HUES6 (cell line): ENCODE data around the gene KMT5C.
A peak's percentile ranks its signal among the peaks of the same experiment; 100 is the strongest.

Experiments
- H3K27ac ChIP-seq: 2 replicates; pipeline ENCODE4 v1.7.0; 2013; ENCODE audit warnings: low read depth, mild to moderate bottlenecking, low read length, inconsistent platforms
- H3K27me3 ChIP-seq: 2 replicates; pipeline ENCODE4 v1.6.1; 2013; ENCODE audit warnings: low read length; ENCODE audit not compliant: control insufficient read depth, insufficient read depth
- H3K36me3 ChIP-seq: 2 replicates; pipeline ENCODE4 v1.6.1; 2013; ENCODE audit warnings: low read length; ENCODE audit not compliant: control insufficient read depth, insufficient read depth
- H3K4me1 ChIP-seq: 2 replicates; pipeline ENCODE4 v1.6.1; 2013; ENCODE audit warnings: low read length; ENCODE audit not compliant: control insufficient read depth, insufficient read depth
- H3K4me3 ChIP-seq: 2 replicates; pipeline ENCODE4 v1.5.1; 2013; ENCODE audit warnings: low read depth, low read length
- H3K9ac ChIP-seq: one replicate; pipeline ENCODE4 v1.6.1; 2013; ENCODE audit warnings: mild to moderate bottlenecking, low read length
- H3K9me3 ChIP-seq: 2 replicates; pipeline ENCODE4 v1.6.1; 2013; ENCODE audit warnings: low read depth, low read length; ENCODE audit not compliant: control insufficient read depth, insufficient read depth

KMT5C gene

GRCh38 chr19:55369653-55370304 lies 30.1 kb downstream of the KMT5C start:
- H3K27ac ChIP-seq, result no peak overlapping the region
- H3K36me3 ChIP-seq, result no peaks in the 10 kb centered on the region
- peak overlapping the region; percentile 32 for H3K9ac ChIP-seq
- H3K4me1 ChIP-seq, result peaks cover 36% of the 10 kb centered on the region
- H3K27me3 ChIP-seq, result peaks cover 44% of the 10 kb centered on the region
- H3K4me3 ChIP-seq, result peak overlapping the region; percentile 71
- H3K9me3 ChIP-seq, result no peaks in the 10 kb centered on the region

- Histone ChIP-seq H3K27me3 (peaks cover 47% of the 10 kb centered on the region), H3K9ac (peak within 1 kb of the TSS; percentile 38), H3K9me3 (no peaks in the 10 kb centered on the region), H3K27ac (no peak within 1 kb of the TSS), H3K4me3 (peak within 1 kb of the TSS; percentile 71), H3K36me3 (no peaks in the 10 kb centered on the region), H3K4me1 (peaks cover 38% of the 10 kb centered on the region)
Observed at GRCh38 chr19:55370305-55370988, 30.8 kb downstream of the KMT5C start, which contains the start of gene IL11. Gene IL11 (minus strand): TSS chr19:55370463. CDS start chr19:55370310, 153 bp downstream.

- no peak overlapping the region for H3K9ac ChIP-seq
- no peak overlapping the region; the same call in 1 of the 2 replicates for H3K4me3 ChIP-seq
- H3K9me3 ChIP-seq, result no peaks in the 10 kb centered on the region
- H3K27ac ChIP-seq, result no peak overlapping the region
- H3K36me3 ChIP-seq, result no peaks in the 10 kb centered on the region
- peaks cover 49% of the 10 kb centered on the region for H3K27me3 ChIP-seq
- H3K4me1 ChIP-seq, result peaks cover 53% of the 10 kb centered on the region
Observed at GRCh38 chr19:55372316-55373081, 32.8 kb downstream of the KMT5C start.

GRCh38 chr19:55373306-55373992 lies 33.8 kb downstream of the KMT5C start:
- no peaks in the 10 kb centered on the region for H3K36me3 ChIP-seq
- H3K4me3 ChIP-seq, result no peak overlapping the region
- H3K9me3 ChIP-seq, result no peaks in the 10 kb centered on the region
- H3K27me3 ChIP-seq, result peaks cover 48% of the 10 kb centered on the region
- H3K4me1 ChIP-seq, result peaks cover 58% of the 10 kb centered on the region
- H3K27ac ChIP-seq, result no peak overlapping the region
- H3K9ac ChIP-seq, result peak overlapping the region; percentile 47

- Histone ChIP-seq H3K4me3 (peak overlapping the region; percentile 42), H3K9me3 (no peaks in the 10 kb centered on the region), H3K9ac (peak overlapping the region; percentile 47), H3K36me3 (no peaks in the 10 kb centered on the region), H3K27me3 (peaks cover 49% of the 10 kb centered on the region), H3K4me1 (peaks cover 52% of the 10 kb centered on the region), H3K27ac (no peak overlapping the region; the same call in 1 of the 2 replicates)
Observed at GRCh38 chr19:55373993-55374757, 34.5 kb downstream of the KMT5C start.

- H3K9me3 ChIP-seq, result no peaks in the 10 kb centered on the region
Observed at GRCh38 chr19:55376241-55376933, 36.7 kb downstream of the KMT5C start, which contains the start of gene TMEM190. Gene TMEM190 (plus strand): TSS chr19:55376826. CDS start chr19:55376854, 28 bp downstream.

GRCh38 chr19:55377356-55378131 lies 37.9 kb downstream of the KMT5C start:
- Histone ChIP-seq H3K9me3 (no peaks in the 10 kb centered on the region), H3K4me3 (peak overlapping the region; percentile 60), H3K4me1 (peaks cover 39% of the 10 kb centered on the region), H3K9ac (peak overlapping the region; percentile 49), H3K27ac (no peak overlapping the region), H3K36me3 (no peaks in the 10 kb centered on the region), H3K27me3 (peaks cover 35% of the 10 kb centered on the region)

More at GRCh38 chr19:55376241-55376933, 36.7 kb downstream of the KMT5C start, which contains the start of gene TMEM190:
- H3K36me3 ChIP-seq, result no peaks in the 10 kb centered on the region
- peaks cover 45% of the 10 kb centered on the region for H3K4me1 ChIP-seq
- peak within 1 kb of the TSS; percentile 13 for H3K9ac ChIP-seq
- no peak within 1 kb of the TSS for H3K27ac ChIP-seq
- peak within 1 kb of the TSS; percentile 60 for H3K4me3 ChIP-seq
- H3K27me3 ChIP-seq, result peaks cover 35% of the 10 kb centered on the region

GRCh38 chr19:55379174-55379573 lies 39.5 kb downstream of the KMT5C start:
- Histone ChIP-seq H3K9me3 (no peaks in the 10 kb centered on the region), H3K36me3 (no peaks in the 10 kb centered on the region), H3K9ac (no peak overlapping the region), H3K4me1 (peaks cover 27% of the 10 kb centered on the region), H3K27me3 (peaks cover 38% of the 10 kb centered on the region), H3K27ac (no peak overlapping the region), H3K4me3 (no peak overlapping the region)

GRCh38 chr19:55382013-55382412 lies 42.3 kb downstream of the KMT5C start:
- H3K9me3 ChIP-seq, result no peaks in the 10 kb centered on the region
- H3K27ac ChIP-seq, result no peak overlapping the region
- H3K4me3 ChIP-seq, result no peak overlapping the region
- peaks cover 12% of the 10 kb centered on the region for H3K36me3 ChIP-seq
- peaks cover 20% of the 10 kb centered on the region for H3K4me1 ChIP-seq
- peaks cover 35% of the 10 kb centered on the region for H3K27me3 ChIP-seq
- no peak overlapping the region for H3K9ac ChIP-seq
